Ishikawa (cell line): ENCODE measurements around the gene MAFF.

Experiments used
- CEBPB ChIP-seq: IDR thresholded peaks from 2 replicates; pipeline ENCODE4 v1.6.1; 2012
- CREB1 ChIP-seq: IDR thresholded peaks from 2 replicates; pipeline ENCODE4 v1.6.1; 2012; ENCODE audit warnings: low read depth
- EGR1 ChIP-seq: IDR thresholded peaks from 2 replicates; pipeline ENCODE4 v1.6.1; 2012
- EP300 ChIP-seq: IDR thresholded peaks from 2 replicates; pipeline ENCODE4 v1.6.1; 2012; ENCODE audit warnings: borderline replicate concordance
- FOXM1 ChIP-seq: IDR thresholded peaks from 2 replicates; pipeline ENCODE4 v1.6.1; 2012; ENCODE audit warnings: low read depth, borderline replicate concordance
- MAX ChIP-seq: IDR thresholded peaks from 2 replicates; pipeline ENCODE4 v1.6.1; 2012
- NFIC ChIP-seq: IDR thresholded peaks from 2 replicates; pipeline ENCODE4 v1.6.1; 2012
- RAD21 ChIP-seq: IDR thresholded peaks from 2 replicates; pipeline ENCODE4 v1.6.1; 2012; ENCODE audit warnings: low read depth
- REST ChIP-seq: IDR thresholded peaks from 2 replicates; pipeline ENCODE4 v1.6.1; 2012; ENCODE audit warnings: low read depth, mild to moderate bottlenecking
- TAF1 ChIP-seq: IDR thresholded peaks from 2 replicates; pipeline ENCODE4 v1.6.1; 2012; ENCODE audit warnings: low read depth, mild to moderate bottlenecking
- TCF12 ChIP-seq: IDR thresholded peaks from 2 replicates; pipeline ENCODE4 v1.6.1; 2012; ENCODE audit warnings: low read depth
- TEAD4 ChIP-seq: IDR thresholded peaks from 2 replicates; pipeline ENCODE4 v1.6.1; 2012
- USF1 ChIP-seq: IDR thresholded peaks from 2 replicates; pipeline ENCODE4 v1.6.1; 2012
- YY1 ChIP-seq: IDR thresholded peaks from 2 replicates; pipeline ENCODE4 v1.6.1; 2012; ENCODE audit warnings: low read depth
- ZBTB7A ChIP-seq: IDR thresholded peaks from 2 replicates; pipeline ENCODE4 v1.6.1; 2012; ENCODE audit warnings: low read depth

Gene MAFF

GRCh38 chr22:38218661-38219622, 17.1 kb downstream of the MAFF start:
- TF ChIP-seq TEAD4, result peak; percentile 95
- TF ChIP-seq REST, result no peak
- TF ChIP-seq MAX, result peak; percentile 75
- TF ChIP-seq YY1, result no peak
- peak; percentile 26; the same call in 1 of the 2 replicates for TF ChIP-seq EP300
- peak; percentile 37; the same call in 1 of the 2 replicates for TF ChIP-seq FOXM1
- TF ChIP-seq CREB1, result no peak
- peak; percentile 93 for TF ChIP-seq EGR1
- no peak for TF ChIP-seq NFIC
- TF ChIP-seq CEBPB, result no peak
- 0 out of 2 replicates have a peak, but pooled peaks have one; percentile 9 for TF ChIP-seq TAF1
- TF ChIP-seq TCF12, result peak; percentile 65
- no peak for TF ChIP-seq RAD21
- TF ChIP-seq ZBTB7A, result peak; percentile 99
- TF ChIP-seq USF1, result no peak

- TF ChIP-seq FOXM1, result no peak
- no peak for TF ChIP-seq USF1
- no peak for TF ChIP-seq CEBPB
- no peak for TF ChIP-seq CREB1
- no peak for TF ChIP-seq YY1
- TF ChIP-seq RAD21, result no peak
- no peak for TF ChIP-seq TEAD4
- TF ChIP-seq ZBTB7A, result no peak
- no peak for TF ChIP-seq TCF12
- no peak for TF ChIP-seq TAF1
- no peak for TF ChIP-seq REST
- TF ChIP-seq EGR1, result no peak
- no peak for TF ChIP-seq NFIC
- no peak for TF ChIP-seq EP300
- no peak for TF ChIP-seq MAX
Measured at GRCh38 chr22:38219632-38220031, 17.8 kb downstream of the MAFF start.

GRCh38 chr22:38220163-38220562, 18.4 kb downstream of the MAFF start:
- TF ChIP-seq EGR1, result no peak
- no peak for TF ChIP-seq YY1
- TF ChIP-seq REST, result no peak
- TF ChIP-seq CEBPB, result no peak
- no peak for TF ChIP-seq CREB1
- no peak for TF ChIP-seq EP300
- TF ChIP-seq TCF12, result no peak
- TF ChIP-seq MAX, result no peak
- no peak for TF ChIP-seq RAD21
- no peak for TF ChIP-seq TAF1
- no peak for TF ChIP-seq TEAD4
- no peak for TF ChIP-seq NFIC
- TF ChIP-seq ZBTB7A, result no peak
- TF ChIP-seq FOXM1, result no peak
- TF ChIP-seq USF1, result no peak
